H1 (cell line): ENCODE results near the gene BRSK2. TPM values are rescaled to one million over a fixed set of nuclear protein-coding genes. Genes with fewer than 3 reads are reported as not detected.

Experiments used
- CTCF ChIA-PET: fragments of 300-600 bp; sonication (Branson Sonifier 250); formaldehyde crosslinking; loops from one replicate; lab custom pipeline; 2021; ENCODE audit not compliant: partially characterized antibody; lab: Charles Lee
- POLR2A ChIA-PET: fragments of 300-600 bp; sonication (Branson Sonifier 250); formaldehyde crosslinking; loops from one replicate; lab custom pipeline; 2021; ENCODE audit warnings: inconsistent platforms; ENCODE audit not compliant: partially characterized antibody; lab: Charles Lee
- DNase-seq, 2 experiments: peaks; one replicate each; pipeline versions ENCODE4 v3.0.0 to v3.0.0-alpha.2; 2010 to 2022; ENCODE audit warnings: low spot score in 2 of 2, low read depth in 1 of 2, mixed read lengths in 1 of 2
- FAIRE-seq: peaks from 2 replicates; lab custom pipeline; 2011; peaks lifted over from hg19 to GRCh38; lab: Jason Lieb, UNC
- H2AFZ ChIP-seq: 2 replicates; pipeline ENCODE4 v1.8.1; 2012; ENCODE audit warnings: low read length, inconsistent platforms
- H2AK5ac ChIP-seq: 2 replicates; pipeline ENCODE4 v1.6.1; 2013; ENCODE audit warnings: low read depth, low read length
- H2BK120ac ChIP-seq: replicated peaks from 2 replicates; pipeline ENCODE3; 2013; ENCODE audit warnings: low read depth, low read length, inconsistent platforms
- H2BK12ac ChIP-seq: 2 replicates; pipeline ENCODE4 v1.6.1; 2013; ENCODE audit warnings: low read depth, low read length
- H2BK15ac ChIP-seq: 2 replicates; pipeline ENCODE4 v1.6.1; 2013; ENCODE audit warnings: low read length
- H2BK20ac ChIP-seq: 2 replicates; pipeline ENCODE4 v1.6.1; 2013; ENCODE audit warnings: low read length
- H2BK5ac ChIP-seq: 2 replicates; pipeline ENCODE4 v1.6.1; 2013; ENCODE audit warnings: low read depth, low read length
- H3K14ac ChIP-seq: 2 replicates; pipeline ENCODE4 v1.6.1; 2013; ENCODE audit warnings: inconsistent platforms; ENCODE audit not compliant: insufficient read length
- H3K18ac ChIP-seq: 2 replicates; pipeline ENCODE4 v1.6.1; 2013; ENCODE audit warnings: low read length; ENCODE audit errors: extremely low read depth
- H3K23ac ChIP-seq: 2 replicates; pipeline ENCODE4 v1.6.1; 2013; ENCODE audit warnings: inconsistent platforms; ENCODE audit not compliant: insufficient read length
- H3K23me2 ChIP-seq: 2 replicates; pipeline ENCODE4 v1.6.1; 2013; ENCODE audit warnings: low read depth, low read length
- H3K27ac ChIP-seq: 2 replicates; pipeline ENCODE4 v1.6.1; 2011; ENCODE audit warnings: low read depth, low read length, inconsistent platforms
- H3K27me3 ChIP-seq, 4 experiments: replicated peaks in 1 of 4; 1 replicate in 1 of 4; 2 replicates in 3 of 4; pipeline versions ENCODE4 v1.6.1 to v1.8.1; 2011 to 2013; ENCODE audit warnings: low read length in 3 of 4, mild to moderate bottlenecking in 3 of 4, inconsistent platforms in 2 of 4, mixed read lengths in 2 of 4, moderate library complexity in 1 of 4; ENCODE audit not compliant: control insufficient read depth in 3 of 4, insufficient read depth in 3 of 4; ENCODE audit errors: extremely low read depth in 1 of 4
- H3K36me3 ChIP-seq, 4 experiments: 2 replicates each; pipeline versions ENCODE4 v1.6.1 to v1.8.1; 2011 to 2013; ENCODE audit warnings: mild to moderate bottlenecking in 4 of 4, low read length in 3 of 4, moderate library complexity in 2 of 4, control low read depth in 1 of 4, inconsistent platforms in 1 of 4; ENCODE audit not compliant: insufficient read depth in 4 of 4, control insufficient read depth in 2 of 4
- H3K4ac ChIP-seq: replicated peaks from 2 replicates; pipeline ENCODE3; 2013; ENCODE audit warnings: low read length, low read depth, mixed read lengths, inconsistent platforms; ENCODE audit not compliant: insufficient read length
- H3K4me1 ChIP-seq, 4 experiments: replicated peaks in 1 of 4; 1 replicate in 1 of 4; 2 replicates in 3 of 4; pipeline versions ENCODE4 v1.6.1 to v1.8.1; 2011 to 2013; ENCODE audit warnings: low read length in 3 of 4, inconsistent platforms in 2 of 4, mixed read lengths in 1 of 4; ENCODE audit not compliant: insufficient read depth in 4 of 4, control insufficient read depth in 3 of 4
- H3K4me2 ChIP-seq, 2 experiments: 2 replicates each; pipeline versions ENCODE4 v1.6.1 to v1.8.1; 2011 to 2013; ENCODE audit warnings: low read depth in 2 of 2, low read length in 2 of 2, control low read depth in 1 of 2, inconsistent platforms in 1 of 2, mild to moderate bottlenecking in 1 of 2; ENCODE audit not compliant: insufficient read depth in 1 of 2
- H3K4me3 ChIP-seq, 4 experiments: fragments of 200-600, 300-600 bp in 1 of 4; sonication (generic), shearing (Covaris generic), sonication (Bioruptor Twin) in 1 of 4; 2 replicates each; pipeline versions ENCODE4 v1.5.1 to v1.8.1; 2011 to 2016; ENCODE audit warnings: low read length in 4 of 4, low read depth in 3 of 4, control low read depth in 2 of 4, inconsistent platforms in 2 of 4, mild to moderate bottlenecking in 2 of 4, mixed read lengths in 1 of 4, moderate library complexity in 1 of 4; ENCODE audit not compliant: insufficient read depth in 2 of 4; ENCODE audit errors: extremely low read depth in 1 of 4
- H3K56ac ChIP-seq: replicated peaks from 2 replicates; pipeline ENCODE3; 2013; ENCODE audit warnings: low read depth, mild to moderate bottlenecking, mixed read lengths, low read length, inconsistent platforms; ENCODE audit not compliant: insufficient read length
- H3K79me1 ChIP-seq: 2 replicates; pipeline ENCODE4 v1.6.1; 2013; ENCODE audit warnings: low read depth, low read length, control low read depth
- H3K79me2 ChIP-seq, 2 experiments: 2 replicates each; pipeline versions ENCODE4 v1.6.1 to v1.8.1; 2012 to 2013; ENCODE audit warnings: low read length in 2 of 2, mild to moderate bottlenecking in 2 of 2, inconsistent platforms in 1 of 2; ENCODE audit not compliant: insufficient read depth in 2 of 2, control insufficient read depth in 1 of 2
- H3K9ac ChIP-seq, 4 experiments: replicated peaks in 1 of 4; 1 replicate in 1 of 4; 2 replicates in 3 of 4; pipeline versions ENCODE4 v1.6.1 to v1.8.1; 2011 to 2013; ENCODE audit warnings: low read depth in 3 of 4, low read length in 3 of 4, control low read depth in 2 of 4, mild to moderate bottlenecking in 2 of 4, moderate library complexity in 2 of 4, inconsistent platforms in 1 of 4; ENCODE audit errors: extremely low read depth in 1 of 4
- H3K9me3 ChIP-seq, 2 experiments: 2 replicates each; pipeline versions ENCODE4 v1.6.1 to v1.8.1; 2012 to 2013; ENCODE audit warnings: mild to moderate bottlenecking in 2 of 2, moderate library complexity in 2 of 2, control low read depth in 1 of 2, inconsistent platforms in 1 of 2, low read depth in 1 of 2, low read length in 1 of 2, mixed read lengths in 1 of 2; ENCODE audit not compliant: insufficient read depth in 2 of 2
- H4K20me1 ChIP-seq, 2 experiments: replicated peaks in 1 of 2; 2 replicates each; pipeline versions ENCODE3 to v1.8.1; 2011 to 2013; ENCODE audit warnings: inconsistent platforms in 2 of 2, low read length in 2 of 2, mild to moderate bottlenecking in 1 of 2; ENCODE audit not compliant: insufficient read depth in 2 of 2, control insufficient read depth in 1 of 2
- H4K5ac ChIP-seq: 2 replicates; pipeline ENCODE4 v1.6.1; 2013; ENCODE audit warnings: low read length, low read depth, mixed read lengths, inconsistent platforms; ENCODE audit not compliant: insufficient read length
- H4K8ac ChIP-seq: 2 replicates; pipeline ENCODE4 v1.8.0; 2013; ENCODE audit warnings: mild to moderate bottlenecking, moderate library complexity, low read length, inconsistent platforms; ENCODE audit not compliant: insufficient read depth; ENCODE audit errors: extremely low read depth
- H4K91ac ChIP-seq: replicated peaks from 2 replicates; pipeline ENCODE3; 2013; ENCODE audit warnings: low read length, mixed read lengths, inconsistent platforms; ENCODE audit not compliant: insufficient read length
- BACH1 ChIP-seq: IDR thresholded peaks from 2 replicates; pipeline ENCODE4 v1.6.1; 2012; ENCODE audit warnings: low read length, improper control_type of control experiment
- CBX8 ChIP-seq: fragments of 300-800, 300-1000 bp; sonication (generic); IDR thresholded peaks from 2 replicates; pipeline ENCODE4 v1.7.1; 2016; ENCODE audit warnings: low read depth, low read length, borderline replicate concordance
- CREB1 ChIP-seq: IDR thresholded peaks from 2 replicates; pipeline ENCODE4 v1.6.1; 2012; ENCODE audit warnings: inconsistent platforms
- CTBP2 ChIP-seq: IDR thresholded peaks from 2 replicates; pipeline ENCODE4 v1.7.0; 2011; ENCODE audit warnings: borderline replicate concordance, mild to moderate bottlenecking, moderate library complexity, mixed read lengths, low read length; ENCODE audit not compliant: insufficient read depth, insufficient read length
- EZH2 ChIP-seq: fragments of 200-600 bp; sonication (generic); IDR thresholded peaks from 2 replicates; pipeline ENCODE4 v1.7.1; 2012; ENCODE audit warnings: low read depth, mild to moderate bottlenecking, moderate library complexity, low read length, inconsistent platforms; ENCODE audit not compliant: severe bottlenecking
- NANOG ChIP-seq: IDR thresholded peaks from 2 replicates; pipeline ENCODE4 v1.6.1; 2011; ENCODE audit warnings: low read length, low read depth, mild to moderate bottlenecking, inconsistent platforms; ENCODE audit not compliant: insufficient read depth, poor library complexity, severe bottlenecking
- PHF8 ChIP-seq: fragments of 200-600 bp; sonication (generic); conservative IDR thresholded peaks from 2 replicates; pipeline ENCODE4 v1.7.1; 2012; ENCODE audit warnings: low read depth, mild to moderate bottlenecking, inconsistent platforms, low read length, moderate library complexity
- SIN3A ChIP-seq, 2 experiments: IDR thresholded peaks in 1 of 2; conservative IDR thresholded peaks in 1 of 2; 2 replicates each; pipeline ENCODE4 v1.6.1; 2011 to 2012; ENCODE audit warnings: low read length in 2 of 2, improper control_type of control experiment in 1 of 2, low read depth in 1 of 2, mild to moderate bottlenecking in 1 of 2
- SIRT6 ChIP-seq: IDR thresholded peaks from one replicate; pipeline ENCODE4 v1.7.1; 2012; ENCODE audit warnings: low read length, inconsistent platforms
- SP1 ChIP-seq: IDR thresholded peaks from 2 replicates; pipeline ENCODE4 v1.6.1; 2011; ENCODE audit warnings: low read depth, low read length
- SP4 ChIP-seq: IDR thresholded peaks from 2 replicates; pipeline ENCODE4 v1.6.1; 2012; ENCODE audit warnings: low read length, inconsistent platforms
- SUZ12 ChIP-seq: fragments of 200-600 bp; sonication (generic); IDR thresholded peaks from 2 replicates; pipeline ENCODE4 v1.6.1; 2012; ENCODE audit warnings: mild to moderate bottlenecking, inconsistent platforms, low read length, moderate library complexity, mixed read lengths
- TAF7 ChIP-seq: optimal IDR thresholded peaks from 2 replicates; pipeline ENCODE3; 2011; ENCODE audit warnings: low read depth, mild to moderate bottlenecking, inconsistent platforms, low read length, moderate library complexity, borderline replicate concordance
- TCF12 ChIP-seq: IDR thresholded peaks from 2 replicates; pipeline ENCODE4 v1.6.1; 2011; ENCODE audit warnings: low read depth, mild to moderate bottlenecking, low read length
- YY1 ChIP-seq: IDR thresholded peaks from 2 replicates; pipeline ENCODE4 v1.6.1; 2011; ENCODE audit warnings: low read depth, mild to moderate bottlenecking, low read length
- WGBS, 2 experiments: shearing (Covaris generic) in 1 of 2; methylation state at CpG; one replicate each; pipeline versions ENCODE4 v1.1.6 to v1.1.7; 2013 to 2015; ENCODE audit warnings: low lambda C conversion rate in 2 of 2, mixed read lengths in 2 of 2, inconsistent platforms in 1 of 2, low coverage in 1 of 2, missing lambda C conversion rate in 1 of 2; ENCODE audit not compliant: insufficient replicate concordance in 2 of 2, insufficient coverage in 1 of 2, insufficient read length in 1 of 2; ENCODE audit errors: extremely low coverage in 1 of 2, missing lambda C conversion rate in 1 of 2; 5-methylcytosine and 5-hydroxymethylcytosine counted together
- polyA plus RNA-seq, 7 experiments: library from polyadenylated mRNA; depleted of rRNA in 3 of 7; stranded (reverse) in 5 of 7; unstranded in 2 of 7; fragments of >200 nt in 5 of 7; fragments of 200-250 nt in 2 of 7; gene quantifications; 1 replicate in 5 of 7; 2 replicates in 1 of 7; 4 replicates in 1 of 7; pipeline versions ENCODE4 v1.2.1 to v1.2.3, GENCODE V29; 2011 to 2013; ENCODE audit warnings: missing spikeins in 2 of 7, mixed read lengths in 2 of 7
- total RNA-seq: library from RNA; stranded (reverse); fragmentation: NEBNext Ultra II Directional; extraction: Animal tissue kit (Norgen Biotek cat#: 25700); gene quantifications from 2 replicates; pipeline ENCODE4 v1.2.1, GENCODE V29; 2021

Gene BRSK2
- total and polyA plus RNA-seq, 2 of the 8 experiments (the other 6 are each of a cell fraction or from before 2014, with no cell fraction given): 17.3 to 27.1 TPM

- H3K79me2 ChIP-seq: peaks cover 0 to 40% of the 10 kb centered on the region in 2 experiments; a peak in 1 of 4 replicates
- no peak overlapping the region for H4K91ac ChIP-seq
- peaks cover 5 to 12% of the 10 kb centered on the region in 2 experiments for H4K20me1 ChIP-seq
- FAIRE-seq (no peak), DNase-seq (no peak)
- H3K23me2 ChIP-seq: no peaks in the 10 kb centered on the region
- H3K36me3 ChIP-seq: no peaks in the 10 kb centered on the region
- H4K5ac ChIP-seq: no peak overlapping the region
- no peaks in the 10 kb centered on the region for H3K27me3 ChIP-seq
- no peak overlapping the region for H4K8ac ChIP-seq
- H3K23ac ChIP-seq: no peak overlapping the region
- no peak overlapping the region for H3K4ac ChIP-seq
- H3K9ac ChIP-seq: no peak overlapping the region
- H3K14ac ChIP-seq: no peak overlapping the region
- no peak overlapping the region for H2BK12ac ChIP-seq
- H3K79me1 ChIP-seq: peaks cover 27% of the 10 kb centered on the region
- WGBS, 2 experiments: 92% methylated on average over 8 of the region's 9 CpGs; no CpG with 5 or more reads in 1 of the 2 experiments
- H3K18ac ChIP-seq: no peak overlapping the region
- no peak overlapping the region for H2BK20ac ChIP-seq
- no peak overlapping the region for H2AFZ ChIP-seq
- no peak overlapping the region for H2BK5ac ChIP-seq
- H2BK120ac ChIP-seq: no peak overlapping the region
- H2AK5ac ChIP-seq: no peak overlapping the region
- H3K9me3 ChIP-seq: peaks cover 0 to 7% of the 10 kb centered on the region in 2 experiments; a peak in 1 of 4 replicates
- peaks cover 0 to 18% (median 9%) of the 10 kb centered on the region in 4 experiments; a peak in 3 of 7 replicates for H3K4me1 ChIP-seq
- POLR2A ChIA-PET: no interaction called here
- no peak overlapping the region for H3K4me2 ChIP-seq
- H2BK15ac ChIP-seq: no peak overlapping the region
- H3K4me3 ChIP-seq: no peak overlapping the region
- no peak overlapping the region for H3K27ac ChIP-seq
- CTCF ChIA-PET: interaction anchor here (0.6 to 2.8 kb wide), 8 partner anchors 11 to 1553 kb away, joined by 3 to 13 read pairs (median 3); partner anchors contain the start of gene CARS1
- H3K56ac ChIP-seq: no peak overlapping the region
- TF ChIP-seq YY1 (no peak), CTBP2 (no peak), CBX8 (no peak), TAF7 (no peak), CREB1 (no peak), SIRT6 (no peak), SIN3A (conservative IDR thresholded peaks at IDR 0.05 in 1 of 2, IDR thresholded peaks at IDR 0.05 in 1 of 2; ENCODE audit: low read depth in 1 of 2, low read length in 2 of 2) (no peak), NANOG (no peak), TCF12 (no peak), SP4 (no peak), EZH2 (no peak), BACH1 (no peak), PHF8 (no peak), SUZ12 (no peak), SP1 (no peak)
Measured at GRCh38 chr11:1504138-1504537, 114.4 kb downstream of the BRSK2 start.
